Fibroblast of villous mesenchyme (primary cell): Measurements from ENCODE around the gene TMEM44. TPM values are rescaled to one million over a fixed set of nuclear protein-coding genes. Genes with fewer than 3 reads are reported as not detected.

Experiments used
- DNase-seq: peaks from one replicate; pipeline ENCODE4 v3.0.0-alpha.2; 2010; ENCODE audit warnings: low read depth
- H3K4me3 ChIP-seq: 2 replicates; pipeline ENCODE4 v1.5.1; 2011; ENCODE audit warnings: low read depth, mild to moderate bottlenecking, low read length
- CTCF ChIP-seq: IDR thresholded peaks from 2 replicates; pipeline ENCODE4 v1.5.1; 2012; ENCODE audit warnings: low read depth, mild to moderate bottlenecking, low read length; ENCODE audit not compliant: insufficient read depth
- total RNA-seq: library from RNA; depleted of rRNA; stranded (reverse); fragments of >200 nt; gene quantifications from 2 replicates; pipeline ENCODE4 v1.2.3, GENCODE V29; 2012

The TMEM44 gene
- total RNA-seq, 1 donor, result 11.7 TPM

DNA sequence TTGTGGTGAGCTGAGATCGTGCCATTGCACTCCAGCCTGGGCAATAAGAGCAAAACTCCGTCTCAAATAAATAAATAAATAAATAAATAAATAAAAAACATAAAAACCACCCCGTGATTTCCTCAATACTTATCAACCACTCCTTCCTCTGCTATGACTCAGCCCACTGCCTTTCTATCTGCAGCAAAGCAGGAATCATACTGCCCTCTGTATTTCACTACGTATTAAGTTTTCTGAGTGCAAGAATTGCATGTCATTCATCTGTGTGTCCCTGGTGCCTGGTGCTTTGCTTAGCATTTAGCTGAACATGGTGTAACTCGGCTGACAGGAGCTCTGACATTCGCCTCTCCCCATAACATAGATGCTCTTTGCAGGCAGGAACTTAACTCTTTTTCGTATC, 31.6 kb upstream of the TMEM44 start:
- TF ChIP-seq CTCF, result no peak
- H3K4me3 ChIP-seq, result no peak overlapping the region
- DNase-seq, result peak; percentile 16

- H3K4me3 ChIP-seq, result no peak overlapping the region
- no peak for TF ChIP-seq CTCF
Measured at GRCh38 chr3:194661946-194662345, 28.7 kb upstream of the TMEM44 start.

GRCh38 chr3:194661374-194661773, 28.2 kb upstream of the TMEM44 start:
- no peak overlapping the region for H3K4me3 ChIP-seq
- TF ChIP-seq CTCF, result no peak
- DNase-seq, result peak; percentile 87

More at GRCh38 chr3:194661946-194662345, 28.7 kb upstream of the TMEM44 start:
- peak; percentile 60 for DNase-seq

DNA sequence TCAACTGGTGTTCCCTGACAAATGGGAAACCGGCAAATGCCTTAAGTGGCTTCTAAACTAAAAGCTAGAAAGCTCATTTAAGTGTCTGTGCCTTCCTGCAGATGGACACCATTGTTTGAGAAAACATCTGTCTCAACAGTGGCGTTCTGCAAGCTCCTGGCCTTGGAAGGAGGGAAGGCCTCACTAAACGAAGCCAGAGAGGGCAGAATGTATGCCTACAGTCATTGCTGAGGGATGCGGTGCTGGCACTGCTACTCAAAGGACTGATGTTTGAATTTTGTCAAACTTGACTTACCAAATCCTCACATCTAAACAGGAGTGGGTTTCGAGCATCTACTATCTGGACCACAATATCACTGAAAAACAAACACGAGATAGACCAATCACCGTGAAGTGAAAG, 26.6 kb upstream of the TMEM44 start:
- H3K4me3 ChIP-seq, result no peak overlapping the region
- DNase-seq, result no peak
- no peak for TF ChIP-seq CTCF

DNA sequence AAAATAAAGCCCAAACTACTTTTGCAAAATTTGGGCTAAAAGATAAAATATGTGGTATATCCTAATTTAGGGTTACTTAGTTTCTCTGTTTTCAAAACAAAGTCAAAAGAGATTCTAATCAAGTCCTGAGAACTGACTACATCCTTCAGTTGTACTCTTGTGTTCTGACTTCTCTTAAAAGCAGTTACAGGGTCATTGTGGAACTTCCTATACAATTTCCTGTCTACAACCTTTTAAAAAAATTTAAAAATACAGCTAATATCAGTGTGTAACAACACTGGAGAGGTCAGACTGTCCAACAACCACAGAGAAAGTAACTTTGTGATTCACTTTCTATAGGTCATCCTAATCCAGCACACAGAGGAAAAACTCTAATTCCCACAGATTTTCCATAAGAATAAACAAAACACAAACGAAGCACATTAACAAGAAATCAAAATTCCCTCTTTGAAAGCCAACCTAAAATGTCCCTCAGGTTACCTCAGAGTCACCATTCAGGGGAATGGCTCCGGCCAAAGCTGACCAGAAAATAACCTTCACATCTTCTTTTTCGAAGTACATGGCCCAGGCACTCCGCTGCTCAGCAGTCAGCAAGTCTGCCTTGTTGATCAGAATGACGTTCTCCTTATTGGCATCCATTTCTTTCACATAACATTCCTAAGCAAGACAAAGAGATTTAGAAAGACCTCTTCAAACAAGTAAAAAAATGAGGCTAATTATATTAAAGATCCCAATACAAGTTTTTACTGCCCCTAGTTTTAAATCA, 25.4 kb upstream of the TMEM44 start:
- no peak for DNase-seq

DNA sequence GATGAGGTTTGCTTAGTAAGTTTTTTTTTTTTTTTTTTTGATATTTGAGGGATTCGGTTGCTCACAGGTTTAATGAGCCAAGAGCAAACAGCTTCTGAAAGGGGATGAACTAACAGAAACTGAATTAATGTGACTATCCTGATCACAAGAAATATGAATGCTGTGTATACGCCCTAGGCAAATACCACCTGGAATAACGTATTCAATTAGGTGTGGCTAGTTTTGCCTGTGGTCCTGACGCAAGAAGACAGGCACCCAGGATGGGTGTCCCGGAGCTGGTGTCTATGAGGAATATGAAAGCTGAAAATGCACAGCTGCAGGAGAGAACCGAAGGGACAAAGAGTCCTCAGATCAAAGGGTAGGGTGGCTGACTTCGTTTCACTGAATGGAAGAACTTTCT, 24.2 kb upstream of the TMEM44 start:
- no peak for TF ChIP-seq CTCF
- no peak for DNase-seq
- no peak overlapping the region for H3K4me3 ChIP-seq

More for the DNA sequence above, 25.4 kb upstream of the TMEM44 start:
- no peak overlapping the region for H3K4me3 ChIP-seq
- TF ChIP-seq CTCF, result no peak

DNA sequence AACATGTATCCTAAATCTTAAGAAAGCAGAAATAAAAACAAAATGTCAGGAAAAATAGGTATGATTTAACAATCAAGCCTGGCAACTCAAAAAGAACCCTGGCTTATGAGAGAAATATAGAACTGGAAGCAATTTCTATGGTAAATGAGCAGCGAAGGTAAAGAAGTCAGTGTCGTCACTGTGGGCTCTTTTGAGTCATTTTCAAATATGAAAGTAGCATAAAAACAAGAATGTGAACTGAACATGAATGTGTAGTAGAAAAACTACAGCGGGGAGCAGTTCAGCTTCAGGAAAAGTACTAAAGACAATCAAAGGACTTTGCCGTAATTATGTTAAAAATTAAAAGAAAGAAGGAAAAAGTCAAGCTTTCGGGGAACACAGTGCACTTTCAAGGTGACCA, 21.2 kb upstream of the TMEM44 start:
- TF ChIP-seq CTCF, result no peak
- no peak overlapping the region for H3K4me3 ChIP-seq
- no peak for DNase-seq
